ENCODE measurements around the gene CPNE2. TPM values are rescaled to one million over a fixed set of nuclear protein-coding genes. Genes with fewer than 3 reads are reported as not detected.
"Not testable (repeated sequence)": the region's sequence is repeated elsewhere in the genome, so short reads cannot be mapped to it uniquely, and the experiment has no call there.

Gene CPNE2
- total RNA-seq, 4 donors from 2014 or later, result 28.2 to 66.0 (median 45.8) TPM

GRCh38 chr16:57061084-57061905, 31.1 kb upstream of the CPNE2 start:
- TF ChIP-seq CTCF (IDR thresholded peaks at IDR 0.05), result no peak
- peak; percentile 79 for ATAC-seq (ENCODE audit: low FRiP score)
- no peak for DNase-seq (ENCODE audit: low spot score)

- no peak for TF ChIP-seq CTCF (IDR thresholded peaks at IDR 0.05)
- ATAC-seq (ENCODE audit: low FRiP score), result no peak
- DNase-seq (ENCODE audit: low spot score), result no peak
Measured at GRCh38 chr16:57062329-57062728, 30.1 kb upstream of the CPNE2 start.

GRCh38 chr16:57063189-57063588, 29.2 kb upstream of the CPNE2 start:
- not testable (repeated sequence) for DNase-seq (ENCODE audit: low spot score); ATAC-seq (ENCODE audit: low FRiP score)

- no peak for ATAC-seq (ENCODE audit: low FRiP score)
- TF ChIP-seq CTCF (IDR thresholded peaks at IDR 0.05), result no peak
- DNase-seq (ENCODE audit: low spot score), result no peak
Measured at GRCh38 chr16:57064995-57065394, 27.4 kb upstream of the CPNE2 start.

- no peak for TF ChIP-seq CTCF (IDR thresholded peaks at IDR 0.05)
- no peak for ATAC-seq (ENCODE audit: low FRiP score)
- no peak for DNase-seq (ENCODE audit: low spot score)
Measured at GRCh38 chr16:57066625-57067024, 25.8 kb upstream of the CPNE2 start.

- TF ChIP-seq CTCF (IDR thresholded peaks at IDR 0.05), result no peak
- no peak for ATAC-seq (ENCODE audit: low FRiP score)
- no peak for DNase-seq (ENCODE audit: low spot score)
Measured at GRCh38 chr16:57067347-57067746, 25.0 kb upstream of the CPNE2 start.

- TF ChIP-seq CTCF (IDR thresholded peaks at IDR 0.05), result no peak
- ATAC-seq (ENCODE audit: low FRiP score) (no peak), DNase-seq (ENCODE audit: low spot score) (no peak)
Measured at GRCh38 chr16:57069053-57069452, 23.3 kb upstream of the CPNE2 start.
